T-helper 2 cell treated with Interferon-gamma antibody and Interleukin-4, amounts not matched to agents 5 μg/mL and 100 μg/mL, for 36 hours (primary cell): ENCODE data around the gene RHOT2.
"Not testable (repeated sequence)": the region's sequence is repeated elsewhere in the genome, so short reads cannot be mapped to it uniquely, and the experiment has no call there.

Experiments
- DNase-seq: peaks from one replicate; pipeline ENCODE4 v3.0.0; 2021; ENCODE audit warnings: low spot score
- H3K27ac Mint-ChIP-seq: one replicate; pipeline ENCODE4 v1.8.0; 2021; ENCODE audit warnings: mild to moderate bottlenecking, mixed read lengths
- H3K27me3 Mint-ChIP-seq: one replicate; pipeline ENCODE4 v1.8.0; 2021; ENCODE audit warnings: low read depth, mixed read lengths
- H3K36me3 Mint-ChIP-seq: one replicate; pipeline ENCODE4 v1.8.0; 2021; ENCODE audit warnings: low read depth, mixed read lengths
- H3K4me1 Mint-ChIP-seq: one replicate; pipeline ENCODE4 v1.8.0; 2021; ENCODE audit warnings: low read depth, mixed read lengths
- H3K4me3 Mint-ChIP-seq: one replicate; pipeline ENCODE4 v1.8.0; 2022; ENCODE audit warnings: mild to moderate bottlenecking, moderate library complexity, mixed read lengths
- H3K9me3 Mint-ChIP-seq: one replicate; pipeline ENCODE4 v1.8.0; 2021; ENCODE audit warnings: mixed read lengths

RHOT2 gene

DNA sequence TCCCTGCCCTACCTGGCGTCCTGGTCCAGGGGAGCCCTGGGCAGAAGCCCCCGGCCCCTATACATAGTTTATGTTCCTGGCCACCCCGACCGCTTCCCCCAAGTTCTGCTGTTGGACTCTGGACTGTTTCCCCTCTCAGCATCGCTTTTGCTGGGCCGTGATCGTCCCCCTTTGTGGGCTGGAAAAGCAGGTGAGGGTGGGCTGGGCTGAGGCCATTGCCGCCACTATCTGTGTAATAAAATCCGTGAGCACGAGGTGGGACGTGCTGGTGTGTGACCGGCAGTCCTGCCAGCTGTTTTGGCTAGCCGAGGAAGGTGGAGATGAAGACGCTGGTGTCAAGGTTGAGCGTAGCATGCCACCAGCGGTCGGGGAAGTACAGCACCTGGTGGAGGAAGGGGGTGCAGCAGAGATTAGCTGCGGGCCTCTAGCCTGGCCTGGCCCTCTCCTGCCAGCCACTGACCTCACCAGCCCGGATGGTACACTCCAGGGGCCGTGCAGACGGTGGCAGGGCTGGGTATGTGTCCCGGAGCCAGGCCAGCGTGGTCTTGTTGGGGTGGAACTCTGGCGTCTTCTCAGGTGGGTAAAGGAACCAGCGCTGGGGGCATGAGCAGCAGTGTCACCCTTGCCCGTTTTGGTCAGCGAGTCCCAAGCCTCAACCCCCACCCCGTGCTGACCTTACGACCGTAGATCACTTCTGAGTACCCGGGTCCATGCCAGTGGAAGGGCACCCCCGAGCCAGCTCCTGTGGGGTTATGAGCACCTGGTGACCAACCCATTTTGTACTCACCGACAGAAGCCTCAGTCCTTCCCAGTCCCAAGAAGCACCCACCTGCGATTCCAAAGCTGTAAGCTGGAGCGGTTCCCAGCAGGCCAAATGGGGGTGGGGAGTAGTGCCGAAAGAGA, 14.8 kb downstream of the RHOT2 start:
- Mint-ChIP-seq H3K4me1 (peaks cover 12% of the 10 kb centered on the region), H3K9me3 (no peaks in the 10 kb centered on the region), H3K27me3 (no peaks in the 10 kb centered on the region), H3K4me3 (peak overlapping the region; percentile 77), H3K36me3 (peaks cover 17% of the 10 kb centered on the region), H3K27ac (peak overlapping the region; percentile 62)
- no peak for DNase-seq

DNA sequence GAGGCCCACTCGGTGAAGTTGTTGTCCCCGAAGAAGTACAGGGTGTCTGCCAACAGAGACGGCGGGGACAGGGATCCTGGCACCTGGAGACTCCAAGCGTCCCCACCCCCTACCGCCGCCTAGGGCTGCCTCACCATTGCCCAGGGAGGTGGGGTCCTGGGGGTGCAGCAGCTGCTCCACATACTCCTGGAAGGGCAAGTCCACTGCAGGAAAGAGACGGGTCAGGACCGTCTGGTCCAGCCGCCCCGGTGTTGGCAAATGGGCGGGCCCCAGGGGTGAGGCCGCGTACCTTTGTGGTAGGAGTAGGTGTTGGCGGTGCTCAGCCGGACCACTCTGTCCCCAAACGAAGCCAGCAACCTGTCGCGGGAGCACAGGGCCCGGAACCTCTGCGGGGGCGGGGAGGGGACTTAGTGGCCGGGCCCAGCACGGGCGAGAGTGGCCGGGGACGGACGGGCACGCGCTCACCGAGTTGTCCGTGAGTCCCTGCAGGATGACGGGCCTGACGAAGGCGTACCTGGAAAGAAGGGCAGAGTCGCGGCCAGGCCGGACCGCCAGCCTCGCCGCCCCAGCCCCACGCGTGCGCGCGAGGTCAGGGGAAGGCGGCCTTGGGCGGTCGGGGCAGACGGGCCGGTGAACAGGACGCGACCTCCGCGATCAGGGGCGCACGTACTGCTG, 15.6 kb downstream of the RHOT2 start:
- no peaks in the 10 kb centered on the region for H3K9me3 Mint-ChIP-seq
- peaks cover 12% of the 10 kb centered on the region for H3K4me1 Mint-ChIP-seq
- peak overlapping the region; percentile 77 for H3K4me3 Mint-ChIP-seq
- H3K27me3 Mint-ChIP-seq: no peaks in the 10 kb centered on the region
- peaks cover 17% of the 10 kb centered on the region for H3K36me3 Mint-ChIP-seq
- peak overlapping the region; percentile 52 for H3K27ac Mint-ChIP-seq
- no peak for DNase-seq

GRCh38 chr16:684071-684794, 16.3 kb downstream of the RHOT2 start, which contains the start of gene JMJD8:
Gene JMJD8, minus strand, starts transcription at chr16:684334. Its CDS starts 15 bp downstream, at chr16:684319.
- DNase-seq: peak; percentile 97
- Mint-ChIP-seq H3K36me3 (peaks cover 17% of the 10 kb centered on the region), H3K4me1 (peaks cover 10% of the 10 kb centered on the region), H3K27me3 (no peaks in the 10 kb centered on the region), H3K9me3 (no peaks in the 10 kb centered on the region), H3K4me3 (peak within 1 kb of the TSS; percentile 77), H3K27ac (peak within 1 kb of the TSS; percentile 74)

- peak overlapping the region; percentile 63 for H3K27ac Mint-ChIP-seq
- H3K27me3 Mint-ChIP-seq: no peaks in the 10 kb centered on the region
- DNase-seq: no peak
- no peak overlapping the region for H3K4me3 Mint-ChIP-seq
- H3K36me3 Mint-ChIP-seq: peaks cover 17% of the 10 kb centered on the region
- H3K9me3 Mint-ChIP-seq: no peaks in the 10 kb centered on the region
- H3K4me1 Mint-ChIP-seq: peaks cover 9% of the 10 kb centered on the region
These were observed 17.2 kb downstream of the RHOT2 start for GRCh38 chr16:684961-685696.

GRCh38 chr16:685967-686366, 18.0 kb downstream of the RHOT2 start:
- peaks cover 16% of the 10 kb centered on the region for H3K36me3 Mint-ChIP-seq
- H3K4me3 Mint-ChIP-seq: peak overlapping the region; percentile 38
- H3K27me3 Mint-ChIP-seq: no peaks in the 10 kb centered on the region
- no peak overlapping the region for H3K27ac Mint-ChIP-seq
- H3K4me1 Mint-ChIP-seq: peaks cover 9% of the 10 kb centered on the region
- DNase-seq: no peak
- H3K9me3 Mint-ChIP-seq: no peaks in the 10 kb centered on the region

DNA sequence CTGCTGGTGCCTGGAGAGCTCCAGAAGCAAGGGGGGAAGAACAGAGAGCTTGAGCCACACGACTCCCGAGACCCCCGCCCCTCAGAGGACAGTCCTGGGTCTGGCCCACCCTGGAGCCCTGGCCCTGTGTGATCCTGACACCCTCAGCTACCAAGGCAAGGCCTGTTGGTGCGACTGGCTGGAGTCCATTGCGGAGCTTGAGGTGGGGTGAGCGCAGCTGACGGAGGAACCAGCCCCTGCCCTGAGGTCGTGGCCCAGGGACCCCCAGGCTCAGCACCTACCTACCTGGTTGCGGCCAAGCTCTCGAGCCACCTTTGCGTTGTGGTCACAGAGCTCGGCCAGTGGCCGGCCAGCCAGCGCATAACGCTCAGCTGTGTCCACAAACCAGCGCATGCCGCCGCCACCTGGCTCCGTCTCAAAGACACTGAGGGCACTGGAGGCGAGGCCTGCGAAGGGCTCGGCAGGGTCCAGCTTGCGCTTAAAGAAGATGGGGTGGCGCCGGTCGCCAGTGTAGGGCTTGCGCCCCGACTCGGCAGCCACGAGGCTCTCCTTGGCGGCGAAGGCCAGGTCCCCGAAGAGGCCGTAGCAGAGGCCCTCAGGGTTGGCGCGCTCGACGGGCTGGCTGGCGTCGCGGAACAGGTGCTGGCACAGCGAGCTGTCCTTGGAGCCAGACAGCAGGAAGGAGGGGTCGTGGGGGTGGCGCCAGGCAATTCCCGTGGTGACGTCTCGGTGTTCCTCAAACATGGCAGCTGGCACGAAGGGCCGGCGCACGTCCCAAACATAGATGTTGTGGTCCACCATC, 18.7 kb downstream of the RHOT2 start:
- Mint-ChIP-seq H3K9me3 (no peaks in the 10 kb centered on the region), H3K27ac (no peak overlapping the region), H3K36me3 (peaks cover 11% of the 10 kb centered on the region), H3K27me3 (no peaks in the 10 kb centered on the region), H3K4me3 (no peak overlapping the region), H3K4me1 (peaks cover 8% of the 10 kb centered on the region)
- no peak for DNase-seq

- Mint-ChIP-seq H3K27ac (no peak overlapping the region), H3K36me3 (peaks cover 5% of the 10 kb centered on the region), H3K4me1 (peaks cover 4% of the 10 kb centered on the region), H3K27me3 (peaks cover 1% of the 10 kb centered on the region), H3K4me3 (no peak overlapping the region), H3K9me3 (no peaks in the 10 kb centered on the region)
- DNase-seq: no peak
These were observed 19.6 kb downstream of the RHOT2 start for GRCh38 chr16:687499-687898.

GRCh38 chr16:689175-689897, 21.4 kb downstream of the RHOT2 start:
- no peaks in the 10 kb centered on the region for H3K4me1 Mint-ChIP-seq
- peaks cover 4% of the 10 kb centered on the region for H3K36me3 Mint-ChIP-seq
- peak overlapping the region; percentile 90 for H3K27ac Mint-ChIP-seq
- peak overlapping the region; percentile 85 for H3K4me3 Mint-ChIP-seq
- H3K27me3 Mint-ChIP-seq: peaks cover 8% of the 10 kb centered on the region
- no peaks in the 10 kb centered on the region for H3K9me3 Mint-ChIP-seq
- DNase-seq: no peak

DNA sequence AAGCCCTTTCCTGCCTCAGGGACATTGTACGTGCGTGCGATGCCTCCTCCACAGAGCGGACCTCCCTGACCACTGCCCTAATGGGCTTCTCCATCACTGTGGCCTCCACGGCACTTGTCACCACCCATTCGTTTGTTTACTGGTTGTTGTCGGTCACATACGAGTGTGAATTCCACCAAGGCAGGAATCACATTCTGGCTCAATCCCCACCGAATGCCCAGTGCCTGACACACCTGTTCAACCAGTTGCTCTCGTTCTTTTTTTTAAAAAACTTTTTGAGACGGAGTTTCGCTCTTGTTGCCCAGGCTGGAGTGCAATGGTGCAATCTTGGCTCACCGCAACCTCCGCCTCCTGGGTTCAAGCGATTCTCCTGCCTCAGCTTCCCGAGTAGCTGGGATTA, 23.3 kb downstream of the RHOT2 start:
- H3K9me3 Mint-ChIP-seq, H3K27me3 Mint-ChIP-seq, H3K36me3 Mint-ChIP-seq, H3K4me1 Mint-ChIP-seq, DNase-seq: not testable (repeated sequence)
- peak overlapping the region; percentile 55 for H3K27ac Mint-ChIP-seq
- H3K4me3 Mint-ChIP-seq: peak overlapping the region; percentile 85

DNA sequence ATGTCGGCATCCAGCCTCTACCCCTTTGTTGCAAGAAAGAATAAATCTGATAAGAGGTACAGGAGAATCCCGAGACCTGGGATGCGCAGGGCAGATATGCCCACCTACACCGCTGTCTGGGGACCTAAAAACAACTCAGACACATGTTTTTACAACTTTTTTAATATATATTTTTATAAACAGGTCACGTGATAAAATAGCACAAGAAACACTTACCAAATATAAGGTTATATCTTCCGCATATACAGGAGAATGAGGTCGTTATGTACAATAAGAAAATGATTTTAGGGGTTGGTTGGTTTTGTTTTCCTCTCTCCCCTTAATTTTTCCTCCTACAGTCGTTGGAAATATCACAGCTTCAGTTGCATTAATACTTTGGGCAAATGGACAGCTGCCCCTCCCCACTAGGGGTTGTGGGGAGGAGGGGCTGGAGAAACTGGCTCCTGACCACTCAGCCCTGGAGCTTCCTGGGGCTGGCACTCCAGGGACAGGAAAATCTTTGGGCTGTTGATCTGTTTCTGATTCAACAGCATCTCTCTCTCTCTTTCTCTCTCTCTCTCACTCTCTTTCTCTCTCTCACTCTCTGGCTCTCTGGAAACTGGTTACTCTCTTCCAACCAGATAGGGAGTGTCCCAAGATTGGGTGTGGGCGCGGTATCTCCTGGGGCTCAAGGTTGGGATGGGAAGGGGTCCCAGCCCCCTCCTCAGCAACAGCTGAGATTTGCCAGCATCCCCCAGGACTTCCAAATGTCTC, 24.6 kb downstream of the RHOT2 start:
- Mint-ChIP-seq H3K4me3 (peak overlapping the region; percentile 62), H3K27ac (no peak overlapping the region), H3K9me3 (no peaks in the 10 kb centered on the region), H3K4me1 (peaks cover 3% of the 10 kb centered on the region), H3K27me3 (peaks cover 8% of the 10 kb centered on the region), H3K36me3 (peaks cover 3% of the 10 kb centered on the region)
- no peak for DNase-seq

GRCh38 chr16:693364-693763, 25.4 kb downstream of the RHOT2 start:
- H3K4me1 Mint-ChIP-seq: peaks cover 3% of the 10 kb centered on the region
- peaks cover 3% of the 10 kb centered on the region for H3K36me3 Mint-ChIP-seq
- no peak overlapping the region for H3K27ac Mint-ChIP-seq
- no peak for DNase-seq
- peak overlapping the region; percentile 50 for H3K4me3 Mint-ChIP-seq
- peaks cover 8% of the 10 kb centered on the region for H3K27me3 Mint-ChIP-seq
- H3K9me3 Mint-ChIP-seq: no peaks in the 10 kb centered on the region

GRCh38 chr16:693766-694165, 25.8 kb downstream of the RHOT2 start:
- peaks cover 3% of the 10 kb centered on the region for H3K36me3 Mint-ChIP-seq
- no peak overlapping the region for H3K4me3 Mint-ChIP-seq
- peaks cover 8% of the 10 kb centered on the region for H3K27me3 Mint-ChIP-seq
- no peak overlapping the region for H3K27ac Mint-ChIP-seq
- peaks cover 3% of the 10 kb centered on the region for H3K4me1 Mint-ChIP-seq
- DNase-seq: no peak
- no peaks in the 10 kb centered on the region for H3K9me3 Mint-ChIP-seq
